ENCODE measurements around the gene PRRT4. TPM values are rescaled to one million over a fixed set of nuclear protein-coding genes. Genes with fewer than 3 reads are reported as not detected.

Gene PRRT4
- total and polyA plus RNA-seq, 4 donors: 0.13 to 0.14 TPM; not detected in 2

DNA sequence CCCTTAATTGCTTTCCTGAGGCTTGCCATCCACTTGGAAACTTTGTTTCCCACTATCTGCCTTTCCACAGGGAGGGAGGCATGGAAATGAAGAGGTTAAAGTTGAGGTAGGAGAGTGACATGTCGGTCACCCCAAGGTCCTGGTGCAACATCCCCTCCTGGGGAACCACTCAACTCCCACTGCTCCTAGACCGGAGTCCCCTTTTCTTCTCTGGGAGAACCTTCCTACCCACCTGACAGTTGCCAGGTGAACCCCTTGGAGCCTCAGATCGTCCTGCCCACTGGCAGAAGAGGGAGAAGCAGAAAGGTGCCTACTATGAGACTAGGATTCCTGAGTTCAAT lies 26.6 kb upstream of the PRRT4 start:
- Histone ChIP-seq H3K9me3 (ENCODE audit: control insufficient read depth in 4 of 4, low read length in 3 of 4) (no peaks in the 10 kb centered on the region), H3K27ac (ENCODE audit: low read depth in 1 of 2, low read length in 2 of 2) (no peak overlapping the region), H3K27me3 (ENCODE audit: control insufficient read depth in 4 of 4, insufficient read depth in 4 of 4, low read length in 3 of 4) (no peaks in the 10 kb centered on the region), H3K4me3 (ENCODE audit: low read depth in 1 of 3, low read length in 3 of 3) (no peak overlapping the region), H3K9ac (ENCODE audit: low read depth in 1 of 2, low read length in 2 of 2) (no peak overlapping the region), H3K4me1 (ENCODE audit: control insufficient read depth in 4 of 4, insufficient read depth in 4 of 4, low read length in 3 of 4) (no peaks in the 10 kb centered on the region), H3K36me3 (ENCODE audit: control insufficient read depth in 4 of 4, insufficient read depth in 3 of 4, low read depth in 1 of 4, low read length in 3 of 4) (no peaks in the 10 kb centered on the region)
- TF ChIP-seq, protein P1, sequence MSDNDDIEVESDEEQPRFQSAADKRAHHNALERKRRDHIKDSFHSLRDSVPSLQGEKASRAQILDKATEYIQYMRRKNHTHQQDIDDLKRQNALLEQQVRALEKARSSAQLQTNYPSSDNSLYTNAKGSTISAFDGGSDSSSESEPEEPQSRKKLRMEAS (IDR thresholded peaks at IDR 0.05): no peak
- TF ChIP-seq, protein P2, sequence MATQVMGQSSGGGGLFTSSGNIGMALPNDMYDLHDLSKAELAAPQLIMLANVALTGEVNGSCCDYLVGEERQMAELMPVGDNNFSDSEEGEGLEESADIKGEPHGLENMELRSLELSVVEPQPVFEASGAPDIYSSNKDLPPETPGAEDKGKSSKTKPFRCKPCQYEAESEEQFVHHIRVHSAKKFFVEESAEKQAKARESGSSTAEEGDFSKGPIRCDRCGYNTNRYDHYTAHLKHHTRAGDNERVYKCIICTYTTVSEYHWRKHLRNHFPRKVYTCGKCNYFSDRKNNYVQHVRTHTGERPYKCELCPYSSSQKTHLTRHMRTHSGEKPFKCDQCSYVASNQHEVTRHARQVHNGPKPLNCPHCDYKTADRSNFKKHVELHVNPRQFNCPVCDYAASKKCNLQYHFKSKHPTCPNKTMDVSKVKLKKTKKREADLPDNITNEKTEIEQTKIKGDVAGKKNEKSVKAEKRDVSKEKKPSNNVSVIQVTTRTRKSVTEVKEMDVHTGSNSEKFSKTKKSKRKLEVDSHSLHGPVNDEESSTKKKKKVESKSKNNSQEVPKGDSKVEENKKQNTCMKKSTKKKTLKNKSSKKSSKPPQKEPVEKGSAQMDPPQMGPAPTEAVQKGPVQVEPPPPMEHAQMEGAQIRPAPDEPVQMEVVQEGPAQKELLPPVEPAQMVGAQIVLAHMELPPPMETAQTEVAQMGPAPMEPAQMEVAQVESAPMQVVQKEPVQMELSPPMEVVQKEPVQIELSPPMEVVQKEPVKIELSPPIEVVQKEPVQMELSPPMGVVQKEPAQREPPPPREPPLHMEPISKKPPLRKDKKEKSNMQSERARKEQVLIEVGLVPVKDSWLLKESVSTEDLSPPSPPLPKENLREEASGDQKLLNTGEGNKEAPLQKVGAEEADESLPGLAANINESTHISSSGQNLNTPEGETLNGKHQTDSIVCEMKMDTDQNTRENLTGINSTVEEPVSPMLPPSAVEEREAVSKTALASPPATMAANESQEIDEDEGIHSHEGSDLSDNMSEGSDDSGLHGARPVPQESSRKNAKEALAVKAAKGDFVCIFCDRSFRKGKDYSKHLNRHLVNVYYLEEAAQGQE (IDR thresholded peaks at IDR 0.05): no peak
- TF ChIP-seq JUND (IDR thresholded peaks at IDR 0.05) (no peak), RAD21 (IDR thresholded peaks at IDR 0.05) (no peak), GABPA (IDR thresholded peaks at IDR 0.05 in 1 of 2, conservative IDR thresholded peaks at IDR 0.05 in 1 of 2) (no peak), YY1 (IDR thresholded peaks at IDR 0.05) (no peak), EGR1 (IDR thresholded peaks at IDR 0.05; ENCODE audit: low read depth in 2 of 2) (no peak), NR2F2 (IDR thresholded peaks at IDR 0.05) (no peak), HNF4G (IDR thresholded peaks at IDR 0.05) (no peak), TAF1 (conservative IDR thresholded peaks at IDR 0.05) (no peak), HNF4A (conservative IDR thresholded peaks at IDR 0.05) (no peak), FOXA1 (IDR thresholded peaks at IDR 0.05) (no peak), RXRA (IDR thresholded peaks at IDR 0.05) (no peak), SP1 (IDR thresholded peaks at IDR 0.05) (no peak), FOXA2 (IDR thresholded peaks at IDR 0.05) (no peak)
- TF ChIP-seq, protein P3, sequence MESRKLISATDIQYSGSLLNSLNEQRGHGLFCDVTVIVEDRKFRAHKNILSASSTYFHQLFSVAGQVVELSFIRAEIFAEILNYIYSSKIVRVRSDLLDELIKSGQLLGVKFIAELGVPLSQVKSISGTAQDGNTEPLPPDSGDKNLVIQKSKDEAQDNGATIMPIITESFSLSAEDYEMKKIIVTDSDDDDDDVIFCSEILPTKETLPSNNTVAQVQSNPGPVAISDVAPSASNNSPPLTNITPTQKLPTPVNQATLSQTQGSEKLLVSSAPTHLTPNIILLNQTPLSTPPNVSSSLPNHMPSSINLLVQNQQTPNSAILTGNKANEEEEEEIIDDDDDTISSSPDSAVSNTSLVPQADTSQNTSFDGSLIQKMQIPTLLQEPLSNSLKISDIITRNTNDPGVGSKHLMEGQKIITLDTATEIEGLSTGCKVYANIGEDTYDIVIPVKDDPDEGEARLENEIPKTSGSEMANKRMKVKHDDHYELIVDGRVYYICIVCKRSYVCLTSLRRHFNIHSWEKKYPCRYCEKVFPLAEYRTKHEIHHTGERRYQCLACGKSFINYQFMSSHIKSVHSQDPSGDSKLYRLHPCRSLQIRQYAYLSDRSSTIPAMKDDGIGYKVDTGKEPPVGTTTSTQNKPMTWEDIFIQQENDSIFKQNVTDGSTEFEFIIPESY (IDR thresholded peaks at IDR 0.05): no peak
- TF ChIP-seq, protein P4, sequence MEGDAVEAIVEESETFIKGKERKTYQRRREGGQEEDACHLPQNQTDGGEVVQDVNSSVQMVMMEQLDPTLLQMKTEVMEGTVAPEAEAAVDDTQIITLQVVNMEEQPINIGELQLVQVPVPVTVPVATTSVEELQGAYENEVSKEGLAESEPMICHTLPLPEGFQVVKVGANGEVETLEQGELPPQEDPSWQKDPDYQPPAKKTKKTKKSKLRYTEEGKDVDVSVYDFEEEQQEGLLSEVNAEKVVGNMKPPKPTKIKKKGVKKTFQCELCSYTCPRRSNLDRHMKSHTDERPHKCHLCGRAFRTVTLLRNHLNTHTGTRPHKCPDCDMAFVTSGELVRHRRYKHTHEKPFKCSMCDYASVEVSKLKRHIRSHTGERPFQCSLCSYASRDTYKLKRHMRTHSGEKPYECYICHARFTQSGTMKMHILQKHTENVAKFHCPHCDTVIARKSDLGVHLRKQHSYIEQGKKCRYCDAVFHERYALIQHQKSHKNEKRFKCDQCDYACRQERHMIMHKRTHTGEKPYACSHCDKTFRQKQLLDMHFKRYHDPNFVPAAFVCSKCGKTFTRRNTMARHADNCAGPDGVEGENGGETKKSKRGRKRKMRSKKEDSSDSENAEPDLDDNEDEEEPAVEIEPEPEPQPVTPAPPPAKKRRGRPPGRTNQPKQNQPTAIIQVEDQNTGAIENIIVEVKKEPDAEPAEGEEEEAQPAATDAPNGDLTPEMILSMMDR (IDR thresholded peaks at IDR 0.05; ENCODE audit: low read depth, low read length, missing input control): no peak
- TF ChIP-seq, protein P5, sequence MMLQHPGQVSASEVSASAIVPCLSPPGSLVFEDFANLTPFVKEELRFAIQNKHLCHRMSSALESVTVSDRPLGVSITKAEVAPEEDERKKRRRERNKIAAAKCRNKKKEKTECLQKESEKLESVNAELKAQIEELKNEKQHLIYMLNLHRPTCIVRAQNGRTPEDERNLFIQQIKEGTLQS (IDR thresholded peaks at IDR 0.05): no peak
- 38% methylated on average over 3 of the region's 3 CpGs for WGBS
- DNase-seq (ENCODE audit: low spot score): no peak

All from liver (tissue), 9 donors.